BE2C (cell line): ENCODE measurements around the gene FKBP1B.
A peak's percentile ranks its signal among the peaks of the same experiment; 100 is the strongest.

Source experiments
- DNase-seq: peaks from one replicate; pipeline ENCODE4 v3.0.0-alpha.2; 2020
- H3K27me3 ChIP-seq: fragments of 250-450 bp; sonication (Bioruptor Pico); 2 replicates; pipeline ENCODE4 v1.5.1; 2020; ENCODE audit warnings: mild to moderate bottlenecking
- H3K36me3 ChIP-seq: fragments of 250-450 bp; sonication (Bioruptor Pico); 2 replicates; pipeline ENCODE4 v1.5.1; 2020; ENCODE audit warnings: mild to moderate bottlenecking
- H3K4me1 ChIP-seq: fragments of 250-450 bp; sonication (Bioruptor Pico); 2 replicates; pipeline ENCODE4 v1.5.1; 2020
- H3K4me3 ChIP-seq: 2 replicates; pipeline ENCODE4 v1.5.1; 2011; ENCODE audit warnings: low read depth, low read length
- H3K9me3 ChIP-seq: fragments of 250-450 bp; sonication (Bioruptor Pico); 2 replicates; pipeline ENCODE4 v1.5.1; 2020
- CTCF ChIP-seq: IDR thresholded peaks from 2 replicates; pipeline ENCODE4 v1.5.1; 2012; ENCODE audit warnings: mild to moderate bottlenecking, low read depth, low read length

FKBP1B gene

GRCh38 chr2:24046930-24047702 is 2.4 kb upstream of the FKBP1B start, which contains the start of gene WDCP:
TSS of gene WDCP (minus strand) at chr2:24047391. CDS start at chr2:24039494, 7,897 bp downstream.
- Histone ChIP-seq H3K36me3 (no peaks in the 10 kb centered on the region), H3K4me1 (peaks cover 3% of the 10 kb centered on the region), H3K4me3 (peak within 1 kb of the TSS; percentile 84), H3K9me3 (no peaks in the 10 kb centered on the region), H3K27me3 (no peaks in the 10 kb centered on the region)
- TF ChIP-seq CTCF, result no peak
- peak; percentile 97 for DNase-seq

- no peak for TF ChIP-seq CTCF
- no peaks in the 10 kb centered on the region for H3K9me3 ChIP-seq
- peak overlapping the region; percentile 84 for H3K4me3 ChIP-seq
- no peaks in the 10 kb centered on the region for H3K27me3 ChIP-seq
- DNase-seq, result no peak
- no peaks in the 10 kb centered on the region for H3K36me3 ChIP-seq
- peaks cover 3% of the 10 kb centered on the region for H3K4me1 ChIP-seq
These were observed 1.9 kb upstream of the FKBP1B start for GRCh38 chr2:24047703-24048033.

GRCh38 chr2:24048769-24049484 is 614 bp upstream of the FKBP1B start:
- peak; percentile 19 for DNase-seq
- no peaks in the 10 kb centered on the region for H3K36me3 ChIP-seq
- H3K27me3 ChIP-seq, result no peaks in the 10 kb centered on the region
- H3K9me3 ChIP-seq, result no peaks in the 10 kb centered on the region
- H3K4me1 ChIP-seq, result peaks cover 3% of the 10 kb centered on the region
- no peak for TF ChIP-seq CTCF
- peak overlapping the region; percentile 80 for H3K4me3 ChIP-seq

- no peak for TF ChIP-seq CTCF
- H3K27me3 ChIP-seq, result no peaks in the 10 kb centered on the region
- H3K4me3 ChIP-seq, result peak overlapping the region; percentile 80
- DNase-seq, result peak; percentile 67
- peaks cover 3% of the 10 kb centered on the region for H3K4me1 ChIP-seq
- H3K9me3 ChIP-seq, result no peaks in the 10 kb centered on the region
- H3K36me3 ChIP-seq, result no peaks in the 10 kb centered on the region
These were observed 769 bp downstream of the FKBP1B start for GRCh38 chr2:24050041-24050979.

- H3K4me3 ChIP-seq, result no peak overlapping the region
- TF ChIP-seq CTCF, result no peak
- H3K27me3 ChIP-seq, result no peaks in the 10 kb centered on the region
- H3K36me3 ChIP-seq, result no peaks in the 10 kb centered on the region
- no peak for DNase-seq
- H3K4me1 ChIP-seq, result peaks cover 3% of the 10 kb centered on the region
- no peaks in the 10 kb centered on the region for H3K9me3 ChIP-seq
These were observed 2.3 kb downstream of the FKBP1B start for GRCh38 chr2:24051833-24052232.
